GM12891 (cell line): ENCODE data around the gene LMX1A.

Experiments used
- POLR2A ChIP-seq: IDR thresholded peaks from 2 replicates; pipeline ENCODE4 v1.6.1; 2011; ENCODE audit warnings: low read depth, low read length, control low read depth
- POLR2AphosphoS5 ChIP-seq: IDR thresholded peaks from 2 replicates; pipeline ENCODE4 v1.6.1; 2011; ENCODE audit warnings: low read depth, low read length, control low read depth
- POU2F2 ChIP-seq: IDR thresholded peaks from 2 replicates; pipeline ENCODE4 v1.6.1; 2011; ENCODE audit warnings: low read depth, mild to moderate bottlenecking, control low read depth, low read length, moderate library complexity

GRCh38 chr1:165235155-165235776 lies 121.2 kb downstream of the LMX1A start:
- TF ChIP-seq POLR2AphosphoS5 (no peak), POLR2A (no peak), POU2F2 (no peak)
